ENCODE results near the gene YY1.
"Not testable (repeated sequence)": the region's sequence is repeated elsewhere in the genome, so short reads cannot be mapped to it uniquely, and the experiment has no call there.

The YY1 gene

DNA sequence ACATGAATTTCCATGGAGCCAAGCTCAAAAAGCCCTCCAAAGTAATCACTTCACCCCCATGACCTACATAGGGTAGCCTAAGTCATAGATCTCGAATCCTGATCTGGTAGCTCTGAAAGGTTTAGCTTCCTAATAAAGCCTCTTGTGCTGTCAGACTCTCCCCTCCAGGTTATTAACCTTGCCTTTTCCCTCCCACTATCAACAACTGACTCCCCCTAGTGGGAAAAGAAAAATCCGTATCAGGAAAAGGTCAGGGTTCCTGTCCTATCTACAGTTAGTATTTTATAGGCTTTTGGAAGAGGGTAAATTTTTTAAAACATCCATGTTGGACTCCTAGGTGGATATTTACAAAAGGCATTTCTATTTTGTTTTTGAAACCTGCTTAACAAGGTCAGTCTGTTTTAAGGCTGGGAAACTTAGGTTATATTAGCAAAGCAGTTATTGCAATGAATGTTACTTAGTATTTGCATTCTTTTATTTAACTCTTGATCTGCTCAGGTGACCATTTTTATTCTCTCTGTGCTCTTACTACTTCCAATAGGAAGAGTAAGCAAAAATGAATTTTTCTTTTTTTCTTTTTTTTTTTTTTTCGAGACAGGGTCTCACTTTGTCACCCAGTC, 8.0 kb downstream of the YY1 start:
- DNase-seq = peak; percentile 51

DNA sequence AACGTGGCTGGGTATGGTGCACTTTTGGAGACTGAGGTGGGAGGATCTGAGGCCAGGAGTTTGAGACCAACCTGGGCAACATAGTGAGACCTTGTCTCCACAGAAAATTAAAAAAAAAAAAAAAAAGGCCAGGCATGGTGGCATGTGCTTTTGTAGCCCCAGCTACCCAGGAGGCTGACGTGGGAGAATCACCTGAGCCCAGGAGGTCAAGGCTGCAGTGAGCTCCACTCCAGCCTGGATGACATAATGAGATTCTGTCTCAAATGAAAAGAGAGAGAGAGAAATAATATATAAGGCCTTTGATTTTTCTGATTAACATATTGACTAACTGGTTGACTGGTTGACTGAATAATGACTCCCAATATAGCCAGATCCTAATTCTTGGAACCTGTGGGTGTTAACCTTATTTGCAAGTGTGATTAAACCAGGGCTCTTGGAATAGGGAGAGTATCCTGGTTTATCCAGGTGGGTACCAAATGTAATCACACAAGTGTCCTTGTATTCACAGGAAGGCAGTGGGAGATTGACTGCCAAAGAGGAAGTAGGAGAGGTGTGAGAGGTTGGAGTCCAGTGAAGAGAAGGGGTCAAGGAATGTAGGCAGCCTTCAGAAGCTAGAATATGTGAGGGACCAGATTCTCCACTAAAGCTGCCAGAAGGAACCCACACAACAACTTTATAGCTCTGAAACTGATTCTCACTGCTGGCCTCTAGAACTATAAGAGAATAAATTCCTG, 12.0 kb downstream of the YY1 start:
- no peak for DNase-seq

DNA sequence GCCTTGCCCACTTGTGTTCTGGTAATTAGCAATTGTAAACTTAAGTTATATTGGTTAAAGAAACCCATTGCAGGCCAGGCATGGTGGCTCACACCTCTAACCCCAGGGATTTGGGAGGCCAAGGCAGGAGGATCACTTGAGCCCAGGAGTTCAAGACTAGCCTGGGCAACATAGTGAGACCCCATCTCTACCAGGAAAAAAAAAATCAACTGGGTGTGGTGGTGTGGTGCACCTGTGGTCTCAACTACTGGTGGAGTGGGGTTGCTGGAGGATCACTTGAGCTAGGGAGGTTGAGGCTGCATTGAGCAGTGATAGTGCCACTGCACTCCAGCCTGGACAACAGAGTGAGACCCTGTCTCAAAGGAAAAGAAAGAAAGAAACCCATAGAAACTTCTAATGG, 13.7 kb downstream of the YY1 start:
- DNase-seq = no peak

GRCh38 chr14:100256339-100256895, 17.5 kb downstream of the YY1 start:
- DNase-seq = peak; percentile 19

DNA sequence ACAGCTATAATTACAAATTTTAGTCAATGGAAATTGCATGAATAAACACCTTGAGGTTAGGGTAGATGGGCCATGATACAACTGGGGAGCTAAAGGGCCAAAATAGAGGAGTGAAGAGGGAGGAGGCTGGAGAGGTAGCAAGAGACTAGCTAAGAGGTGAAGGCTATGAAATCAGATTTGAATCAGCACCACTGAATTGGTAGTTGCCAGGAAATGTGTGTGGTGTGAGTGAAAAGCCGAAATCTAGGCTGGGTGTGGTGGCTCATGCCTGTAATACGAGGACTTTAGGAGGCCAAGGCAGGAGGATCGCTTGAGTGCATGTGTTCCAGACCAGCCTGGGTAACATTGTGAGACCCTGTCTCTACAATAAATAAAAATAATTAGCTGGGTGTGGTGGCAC, 22.7 kb downstream of the YY1 start:
- peak; percentile 86 for DNase-seq

- DNase-seq = no peak
Measured at GRCh38 chr14:100262545-100262944, 23.6 kb downstream of the YY1 start.

- no peak for DNase-seq
Measured at GRCh38 chr14:100263141-100263540, 24.2 kb downstream of the YY1 start.

DNA sequence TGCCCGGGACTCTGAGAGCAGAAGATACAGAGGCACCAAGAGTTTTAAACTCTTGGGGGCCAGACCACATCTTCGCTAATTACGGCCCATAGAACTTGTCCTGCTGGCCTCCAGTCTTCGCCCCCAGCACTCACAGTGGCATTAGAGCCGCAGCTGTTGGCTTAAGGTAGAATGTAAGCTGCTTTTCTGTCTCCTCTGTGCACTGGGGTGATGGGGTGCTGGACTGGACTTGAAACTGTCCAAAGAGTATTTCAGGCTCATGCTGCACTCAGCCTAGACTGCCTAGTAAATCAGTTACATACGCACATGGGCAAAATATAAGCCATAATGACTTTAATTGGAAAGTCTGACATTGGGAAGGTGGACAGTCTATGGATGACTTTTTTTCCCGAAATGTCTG, 29.0 kb downstream of the YY1 start:
- no peak for DNase-seq

- no peak for DNase-seq
Measured at GRCh38 chr14:100268591-100269207, 29.8 kb downstream of the YY1 start.

- peak; percentile 20 for DNase-seq
Measured at GRCh38 chr14:100271247-100271939, 32.4 kb downstream of the YY1 start.

GRCh38 chr14:100274250-100274649, 35.3 kb downstream of the YY1 start:
- DNase-seq = no peak

- peak; percentile 71 for DNase-seq
Measured at GRCh38 chr14:100275214-100275613, 36.3 kb downstream of the YY1 start.

- peak; percentile 26 for DNase-seq
Measured at GRCh38 chr14:100278702-100279101, 39.8 kb downstream of the YY1 start.

GRCh38 chr14:100279133-100279532, 40.2 kb downstream of the YY1 start:
- DNase-seq = no peak

DNA sequence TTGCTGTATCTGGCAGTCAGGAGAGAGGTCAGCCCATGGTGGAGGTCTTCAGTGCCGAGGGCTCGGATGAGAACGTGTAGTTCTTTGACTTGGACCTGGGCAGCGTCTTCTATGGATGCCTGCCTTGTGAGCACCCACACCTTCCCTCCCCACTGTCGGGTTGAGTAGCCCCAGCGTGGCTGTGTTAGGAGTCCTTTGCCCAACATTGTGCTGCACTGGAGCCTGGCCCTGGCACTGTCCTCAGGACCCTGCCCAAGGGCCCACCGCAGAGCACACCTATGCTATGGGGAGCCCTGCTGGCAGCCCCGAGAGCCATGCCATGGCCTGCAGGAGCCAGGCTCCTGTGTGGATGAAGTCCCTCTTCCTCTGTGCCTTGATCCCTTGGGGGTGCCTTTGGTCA, 40.6 kb downstream of the YY1 start:
- no peak for DNase-seq

GRCh38 chr14:100281286-100282082, 42.5 kb downstream of the YY1 start:
- DNase-seq = no peak

DNA sequence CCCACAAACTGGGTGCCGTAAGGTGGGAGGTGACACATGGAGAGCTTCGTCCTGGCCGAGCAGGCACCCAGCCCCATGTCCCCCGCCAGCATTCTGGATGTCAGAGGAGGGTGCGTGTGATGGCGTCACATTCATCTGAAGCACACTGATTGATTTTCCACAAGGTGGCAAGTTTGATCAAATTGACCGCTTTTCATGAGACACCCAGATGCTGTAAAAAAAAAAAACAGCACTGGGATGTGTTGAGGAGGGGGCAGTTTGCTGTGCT, 43.1 kb downstream of the YY1 start:
- no peak for DNase-seq

DNA sequence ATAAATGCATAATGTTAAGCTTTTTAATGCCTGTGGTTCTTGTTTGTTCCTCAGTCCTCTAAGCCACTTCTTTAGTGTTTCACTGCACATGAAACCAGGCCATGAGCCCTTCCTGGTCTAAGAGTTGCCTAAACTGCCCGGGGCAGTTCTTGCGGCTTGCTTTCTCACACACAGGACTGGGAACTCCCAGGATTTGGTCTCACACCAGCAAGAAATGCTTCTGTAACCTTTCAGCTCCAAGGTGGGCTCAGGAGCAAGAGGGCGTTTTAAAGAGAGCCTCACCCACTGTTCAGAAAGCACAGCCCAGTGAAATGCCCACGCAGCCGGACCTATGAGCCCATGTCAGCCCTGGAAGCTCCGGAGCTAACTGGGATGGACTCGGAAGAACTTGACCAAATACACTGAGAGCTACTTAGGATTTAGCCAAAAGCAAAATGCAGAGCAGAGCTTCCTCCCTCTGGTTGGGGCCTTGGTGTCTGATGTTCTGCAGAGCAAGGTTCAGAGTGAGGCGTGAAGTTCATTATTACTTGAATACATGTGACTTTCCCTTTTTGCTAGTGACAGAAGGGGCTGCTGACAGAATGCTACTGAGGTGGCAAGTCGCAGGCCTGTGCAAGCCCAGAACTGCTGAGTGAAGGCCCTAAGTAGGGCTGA, 43.9 kb downstream of the YY1 start:
- DNase-seq = no peak

DNA sequence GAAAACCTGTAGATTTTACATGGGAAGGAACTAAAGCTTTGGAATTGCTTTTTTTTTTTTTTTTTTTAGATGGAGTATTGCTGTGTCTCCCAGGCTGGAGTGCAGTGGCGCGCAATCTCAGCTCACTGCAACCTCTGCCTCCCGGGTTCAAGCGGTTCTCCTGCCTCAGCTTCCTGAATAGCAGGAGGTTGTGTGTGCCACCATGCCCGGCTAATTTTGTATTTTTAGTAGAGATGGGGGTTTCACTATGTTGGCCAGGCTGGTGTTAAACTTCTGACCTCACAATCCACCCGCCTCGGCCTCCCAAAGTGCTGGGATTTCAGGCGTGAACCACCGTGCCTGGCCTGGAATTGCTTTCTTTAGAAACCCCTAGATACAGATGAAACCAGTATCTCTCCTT, 44.5 kb downstream of the YY1 start:
- not testable (repeated sequence) for DNase-seq

- no peak for DNase-seq
Measured at GRCh38 chr14:100283984-100284881, 45.3 kb downstream of the YY1 start.
